ENCODE measurements around the gene HERC6. TPM values are rescaled to one million over a fixed set of nuclear protein-coding genes. Genes with fewer than 3 reads are reported as not detected.

HERC6 gene
- total and polyA plus RNA-seq, 5 donors from 2014 or later, result 21.2 to 37.6 (median 22.4) TPM

GRCh38 chr4:88465653-88466192, 87.1 kb downstream of the HERC6 start:
- Mint-ChIP-seq H3K27ac (peak overlapping the region; percentile 24 to 94 (median 81)), H3K27me3 (no peaks in the 10 kb centered on the region), H3K4me3 (peak overlapping the region; percentile 22 to 57 (median 25)), H3K4me1 (peaks cover 24 to 36% (median 27%) of the 10 kb centered on the region in 4 donors), H3K36me3 (peaks cover 49% of the 10 kb centered on the region), H3K9me3 (peaks cover 0 to 4% (median 0%) of the 10 kb centered on the region in 7 donors)
- no peaks in the 10 kb centered on the region for H3K27me3 ChIP-seq (ENCODE audit: control insufficient read depth, insufficient read depth, low read length)
- H3K9me3 ChIP-seq (ENCODE audit: control insufficient read depth in 2 of 2, low read length in 2 of 2), result no peaks in the 10 kb centered on the region
- H3K27ac ChIP-seq (ENCODE audit: insufficient read depth, low read length, poor library complexity, severe bottlenecking), result no peak overlapping the region
- peaks cover 44% of the 10 kb centered on the region for H3K36me3 ChIP-seq (ENCODE audit: control insufficient read depth, insufficient read depth, low read length)
- H3K4me1 ChIP-seq (ENCODE audit: control insufficient read depth, insufficient read depth, low read length, poor library complexity, severe bottlenecking), result peaks cover 15% of the 10 kb centered on the region
- DNase-seq, result peak in 2 of 3 donors; percentile 38 to 47
- H3K4me3 ChIP-seq (ENCODE audit: low read depth, low read length), result peak overlapping the region; percentile 26
- peak; percentile 37 to 64 for ATAC-seq (ENCODE audit: low read depth in 2 of 2)

GRCh38 chr4:88467392-88467791, 88.7 kb downstream of the HERC6 start:
- no peak for DNase-seq
- Histone ChIP-seq H3K9me3 (ENCODE audit: control insufficient read depth in 2 of 2, low read length in 2 of 2) (no peaks in the 10 kb centered on the region), H3K4me1 (ENCODE audit: control insufficient read depth, insufficient read depth, low read length, poor library complexity, severe bottlenecking) (peaks cover 15% of the 10 kb centered on the region), H3K36me3 (ENCODE audit: control insufficient read depth, insufficient read depth, low read length) (peaks cover 47% of the 10 kb centered on the region), H3K4me3 (ENCODE audit: low read depth, low read length) (no peak overlapping the region), H3K27ac (ENCODE audit: insufficient read depth, low read length, poor library complexity, severe bottlenecking) (no peak overlapping the region), H3K27me3 (ENCODE audit: control insufficient read depth, insufficient read depth, low read length) (no peaks in the 10 kb centered on the region)
- no peak overlapping the region for H3K4me3 Mint-ChIP-seq
- H3K36me3 Mint-ChIP-seq, result peaks cover 55% of the 10 kb centered on the region
- peaks cover 16 to 28% (median 18%) of the 10 kb centered on the region in 4 donors for H3K4me1 Mint-ChIP-seq
- peak overlapping the region in 1 of 3 donors; percentile 81 for H3K27ac Mint-ChIP-seq
- ATAC-seq (ENCODE audit: low read depth in 2 of 2), result no peak
- H3K27me3 Mint-ChIP-seq, result no peaks in the 10 kb centered on the region
- peaks cover 0 to 4% (median 0%) of the 10 kb centered on the region in 7 donors for H3K9me3 Mint-ChIP-seq

GRCh38 chr4:88477229-88477860, 98.7 kb downstream of the HERC6 start:
- H3K4me3 ChIP-seq (ENCODE audit: low read depth, low read length), result no peak overlapping the region
- H3K36me3 ChIP-seq (ENCODE audit: control insufficient read depth, insufficient read depth, low read length), result peaks cover 31% of the 10 kb centered on the region
- Mint-ChIP-seq H3K4me3 (no peak overlapping the region), H3K4me1 (peaks cover 0 to 13% (median 3%) of the 10 kb centered on the region in 4 donors), H3K27me3 (no peaks in the 10 kb centered on the region), H3K9me3 (no peaks in the 10 kb centered on the region), H3K36me3 (peaks cover 46% of the 10 kb centered on the region), H3K27ac (no peak overlapping the region)
- H3K4me1 ChIP-seq (ENCODE audit: control insufficient read depth, insufficient read depth, low read length, poor library complexity, severe bottlenecking), result no peaks in the 10 kb centered on the region
- DNase-seq (no peak), ATAC-seq (ENCODE audit: low read depth in 2 of 2) (no peak)
- no peak overlapping the region for H3K27ac ChIP-seq (ENCODE audit: insufficient read depth, low read length, poor library complexity, severe bottlenecking)
- no peaks in the 10 kb centered on the region for H3K27me3 ChIP-seq (ENCODE audit: control insufficient read depth, insufficient read depth, low read length)
- H3K9me3 ChIP-seq (ENCODE audit: control insufficient read depth in 2 of 2, low read length in 2 of 2), result no peaks in the 10 kb centered on the region

GRCh38 chr4:88478247-88478646, 99.6 kb downstream of the HERC6 start:
- Histone ChIP-seq H3K27ac (ENCODE audit: insufficient read depth, low read length, poor library complexity, severe bottlenecking) (no peak overlapping the region), H3K27me3 (ENCODE audit: control insufficient read depth, insufficient read depth, low read length) (no peaks in the 10 kb centered on the region), H3K4me1 (ENCODE audit: control insufficient read depth, insufficient read depth, low read length, poor library complexity, severe bottlenecking) (no peaks in the 10 kb centered on the region), H3K9me3 (ENCODE audit: control insufficient read depth in 2 of 2, low read length in 2 of 2) (no peaks in the 10 kb centered on the region), H3K36me3 (ENCODE audit: control insufficient read depth, insufficient read depth, low read length) (peaks cover 24% of the 10 kb centered on the region), H3K4me3 (ENCODE audit: low read depth, low read length) (no peak overlapping the region)
- Mint-ChIP-seq H3K9me3 (no peaks in the 10 kb centered on the region), H3K27me3 (no peaks in the 10 kb centered on the region), H3K27ac (no peak overlapping the region), H3K36me3 (peaks cover 39% of the 10 kb centered on the region), H3K4me1 (peaks cover 0 to 10% (median 4%) of the 10 kb centered on the region in 4 donors), H3K4me3 (no peak overlapping the region)
- ATAC-seq (ENCODE audit: low read depth in 2 of 2) (no peak), DNase-seq (no peak)

- Mint-ChIP-seq H3K36me3 (peaks cover 39% of the 10 kb centered on the region), H3K4me1 (peaks cover 2 to 10% (median 5%) of the 10 kb centered on the region in 4 donors), H3K27ac (no peak overlapping the region), H3K4me3 (no peak overlapping the region), H3K27me3 (no peaks in the 10 kb centered on the region), H3K9me3 (no peaks in the 10 kb centered on the region)
- H3K4me1 ChIP-seq (ENCODE audit: control insufficient read depth, insufficient read depth, low read length, poor library complexity, severe bottlenecking), result no peaks in the 10 kb centered on the region
- H3K27ac ChIP-seq (ENCODE audit: insufficient read depth, low read length, poor library complexity, severe bottlenecking), result no peak overlapping the region
- H3K4me3 ChIP-seq (ENCODE audit: low read depth, low read length), result no peak overlapping the region
- peaks cover 17% of the 10 kb centered on the region for H3K36me3 ChIP-seq (ENCODE audit: control insufficient read depth, insufficient read depth, low read length)
- DNase-seq (no peak), ATAC-seq (ENCODE audit: low read depth in 2 of 2) (no peak)
- no peaks in the 10 kb centered on the region for H3K27me3 ChIP-seq (ENCODE audit: control insufficient read depth, insufficient read depth, low read length)
- H3K9me3 ChIP-seq (ENCODE audit: control insufficient read depth in 2 of 2, low read length in 2 of 2), result no peaks in the 10 kb centered on the region
Measured at GRCh38 chr4:88481537-88481936, 102.9 kb downstream of the HERC6 start.

- no peak for ATAC-seq (ENCODE audit: low read depth in 2 of 2)
- H3K27ac ChIP-seq (ENCODE audit: insufficient read depth, low read length, poor library complexity, severe bottlenecking), result peak overlapping the region; percentile 37
Measured at GRCh38 chr4:88489100-88489761, 110.6 kb downstream of the HERC6 start.

More at GRCh38 chr4:88489100-88489761, 110.6 kb downstream of the HERC6 start:
- no peak overlapping the region for H3K4me3 ChIP-seq (ENCODE audit: low read depth, low read length)
- H3K4me1 ChIP-seq (ENCODE audit: control insufficient read depth, insufficient read depth, low read length, poor library complexity, severe bottlenecking), result peaks cover 11% of the 10 kb centered on the region
- H3K9me3 ChIP-seq (ENCODE audit: control insufficient read depth in 2 of 2, low read length in 2 of 2), result no peaks in the 10 kb centered on the region
- peak in 1 of 3 donors; percentile 41 for DNase-seq
- H3K27ac Mint-ChIP-seq, result peak overlapping the region; percentile 32 to 89 (median 80)
- no peaks in the 10 kb centered on the region for H3K9me3 Mint-ChIP-seq
- H3K36me3 ChIP-seq (ENCODE audit: control insufficient read depth, insufficient read depth, low read length), result peaks cover 34% of the 10 kb centered on the region
- H3K4me3 Mint-ChIP-seq, result peak overlapping the region in 1 of 4 donors; percentile 7
- H3K27me3 Mint-ChIP-seq, result no peaks in the 10 kb centered on the region
- peaks cover 47% of the 10 kb centered on the region for H3K36me3 Mint-ChIP-seq
- H3K4me1 Mint-ChIP-seq, result peaks cover 15 to 22% (median 16%) of the 10 kb centered on the region in 4 donors
- H3K27me3 ChIP-seq (ENCODE audit: control insufficient read depth, insufficient read depth, low read length), result no peaks in the 10 kb centered on the region
